MM.1S (cell line): Measurements from ENCODE around the gene BCAS4.

ENCODE experiments used
- EZH2 ChIP-seq: fragments of 300-600 bp; sonication (generic); optimal IDR thresholded peaks from 2 replicates; pipeline ENCODE3; 2017; ENCODE audit warnings: low read depth, mild to moderate bottlenecking, antibody characterized with exemption, low read length, mixed read lengths
- EZH2phosphoT487 ChIP-seq: fragments of 300-600 bp; sonication (generic); IDR thresholded peaks from 2 replicates; pipeline ENCODE4 v1.6.1; 2018; ENCODE audit warnings: antibody characterized with exemption, low read length
- TF ChIP-seq, protein P1 (sequence below): fragments of 300-600 bp; sonication (generic); IDR thresholded peaks from 2 replicates; pipeline ENCODE4 v1.5.1; 2016; ENCODE audit warnings: antibody characterized with exemption, low read length, mixed read lengths

DNA sequence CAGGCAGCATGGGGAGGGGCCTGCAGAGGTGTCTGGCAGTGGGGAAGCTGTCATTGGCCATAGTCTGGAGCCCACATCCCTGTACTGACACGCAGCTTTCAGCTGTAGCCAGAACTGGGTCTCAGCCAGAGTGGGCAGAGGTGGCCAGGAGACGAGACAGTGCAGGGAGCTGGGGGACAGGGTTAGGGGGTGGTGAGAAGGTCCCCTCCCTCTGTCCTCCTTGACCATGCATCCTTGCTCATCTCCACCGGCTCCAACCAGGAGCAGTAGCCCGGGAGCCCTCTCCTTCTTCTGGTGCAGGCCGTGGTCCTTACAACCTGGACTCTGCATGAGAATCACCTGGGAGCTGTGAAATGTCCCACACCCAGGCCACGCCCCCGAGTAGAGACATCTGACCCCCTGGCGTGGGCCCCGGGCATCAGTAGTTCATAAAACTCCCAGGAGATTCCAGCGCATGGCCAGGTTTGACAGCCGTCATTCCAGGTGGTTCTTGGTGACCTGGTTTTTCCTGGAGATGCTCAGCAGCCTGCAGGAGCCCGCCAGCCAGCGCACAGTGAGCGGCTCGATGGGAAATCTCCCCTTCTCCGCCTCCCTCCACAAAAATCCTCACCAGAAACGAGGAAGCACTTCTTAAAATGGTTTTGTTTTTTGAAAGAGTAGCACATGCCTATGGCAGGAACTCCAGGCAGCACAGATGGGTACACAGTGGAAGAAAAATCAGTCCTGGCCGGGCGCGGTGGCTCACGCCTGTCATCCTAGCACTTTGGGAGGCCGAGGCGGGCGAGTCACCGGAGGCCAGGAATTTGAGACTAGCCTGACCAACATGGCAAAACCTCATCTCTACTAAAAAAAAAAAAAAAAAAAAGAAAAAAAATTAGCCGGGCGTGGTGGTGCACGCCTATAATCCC lies 80.2 kb downstream of the BCAS4 start:
- TF ChIP-seq EZH2 (no peak), EZH2phosphoT487 (no peak)
- TF ChIP-seq, protein P1, sequence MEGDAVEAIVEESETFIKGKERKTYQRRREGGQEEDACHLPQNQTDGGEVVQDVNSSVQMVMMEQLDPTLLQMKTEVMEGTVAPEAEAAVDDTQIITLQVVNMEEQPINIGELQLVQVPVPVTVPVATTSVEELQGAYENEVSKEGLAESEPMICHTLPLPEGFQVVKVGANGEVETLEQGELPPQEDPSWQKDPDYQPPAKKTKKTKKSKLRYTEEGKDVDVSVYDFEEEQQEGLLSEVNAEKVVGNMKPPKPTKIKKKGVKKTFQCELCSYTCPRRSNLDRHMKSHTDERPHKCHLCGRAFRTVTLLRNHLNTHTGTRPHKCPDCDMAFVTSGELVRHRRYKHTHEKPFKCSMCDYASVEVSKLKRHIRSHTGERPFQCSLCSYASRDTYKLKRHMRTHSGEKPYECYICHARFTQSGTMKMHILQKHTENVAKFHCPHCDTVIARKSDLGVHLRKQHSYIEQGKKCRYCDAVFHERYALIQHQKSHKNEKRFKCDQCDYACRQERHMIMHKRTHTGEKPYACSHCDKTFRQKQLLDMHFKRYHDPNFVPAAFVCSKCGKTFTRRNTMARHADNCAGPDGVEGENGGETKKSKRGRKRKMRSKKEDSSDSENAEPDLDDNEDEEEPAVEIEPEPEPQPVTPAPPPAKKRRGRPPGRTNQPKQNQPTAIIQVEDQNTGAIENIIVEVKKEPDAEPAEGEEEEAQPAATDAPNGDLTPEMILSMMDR = no peak
